ENCODE measurements around the gene FKBP2. TPM values are rescaled to one million over a fixed set of nuclear protein-coding genes. Genes with fewer than 3 reads are reported as not detected.

The FKBP2 gene
- total and polyA plus RNA-seq, 2 of the 4 experiments (the other 2 are of a cell fraction) = 36.2 to 76.4 TPM

GRCh38 chr11:64269540-64270220, 28.8 kb downstream of the FKBP2 start:
- peak overlapping the region; percentile 86 for H3K27ac ChIP-seq (ENCODE audit: insufficient read depth, low read length)
- no peaks in the 10 kb centered on the region; the same call in 1 of the 2 replicates for H4K20me1 ChIP-seq (ENCODE audit: insufficient read depth, low read length)
- H3K27me3 ChIP-seq (ENCODE audit: control insufficient read depth, insufficient read depth, low read length) = no peaks in the 10 kb centered on the region
- peak overlapping the region; percentile 51 for H4K5ac ChIP-seq (ENCODE audit: low read depth, low read length)
- H2BK15ac ChIP-seq (ENCODE audit: low read depth, low read length) = no peak overlapping the region
- peak overlapping the region; percentile 22 for H2BK120ac ChIP-seq (ENCODE audit: low read depth, low read length)
- peak overlapping the region; percentile 91 for H3K4ac ChIP-seq (ENCODE audit: low read depth, low read length)
- peak overlapping the region; percentile 72; the same call in 1 of the 2 replicates for H3K56ac ChIP-seq (ENCODE audit: extremely low read depth, insufficient read depth, low read length)
- no peak overlapping the region for H2BK20ac ChIP-seq (ENCODE audit: low read depth, low read length)
- H2AFZ ChIP-seq (replicated peaks; ENCODE audit: low read length, poor library complexity) = peak overlapping the region; percentile 96
- peaks cover 5% of the 10 kb centered on the region; the same call in 1 of the 2 replicates for H3K9me1 ChIP-seq (ENCODE audit: insufficient read depth, low read length)
- ATAC-seq (ENCODE audit: low read depth) (peak; percentile 85), DNase-seq (peak; percentile 100)
- peak overlapping the region; percentile 79 for H3K9ac ChIP-seq (ENCODE audit: low read depth, low read length)
- ChIA-PET CTCF (interaction anchor here (0.7 to 1.5 kb wide), 3 partner anchors 8 to 65 kb away, joined by 3 to 4 read pairs (median 3); no protein-coding TSS in a partner anchor), POLR2A (ENCODE audit: unreplicated experiment) (interaction anchor here (0.6 to 0.7 kb wide), 2 partner anchors 23 to 48 kb away, joined by 3 read pairs; partner anchors contain the start of genes PPP1R14B, PRDX5 and TRMT112)
- intact Hi-C loops (cut with micrococcal nuclease) (loop anchor here (1.0 kb wide), 2 partner anchors 36 to 39 kb away; partner anchors contain the start of genes DNAJC4 and ESRRA), dilution Hi-C loops (cut with HindIII; ENCODE audit: low sequenced_read_pairs, unreplicated experiment) (no loop called here), in situ Hi-C loops (cut with MboI; ENCODE audit: low sequenced_read_pairs) (no loop called here)
- peaks cover 11% of the 10 kb centered on the region for H3K4me1 ChIP-seq (ENCODE audit: control insufficient read depth, insufficient read depth, low read length)
- H2AK5ac ChIP-seq (ENCODE audit: low read depth, low read length) = peak overlapping the region; percentile 44
- no TSS peak for BruUV-seq (replicated peaks)
- no peak overlapping the region; the same call in 1 of the 2 replicates for H3K18ac ChIP-seq (ENCODE audit: low read depth, low read length)
- WGBS, 2 experiments (ENCODE audit: extremely low coverage in 2 of 2, insufficient read length in 1 of 2) = 0% methylated on average over 53 of the region's 58 CpGs; no CpG with 5 or more reads in 1 of the 2 experiments
- no peaks in the 10 kb centered on the region for H3K9me3 ChIP-seq (ENCODE audit: control insufficient read depth, insufficient read depth, low read length)
- H3K4me2 ChIP-seq (ENCODE audit: low read depth, low read length) = peak overlapping the region; percentile 73
- peaks cover 10% of the 10 kb centered on the region; the same call in 1 of the 2 replicates for H3K36me3 ChIP-seq (ENCODE audit: control insufficient read depth, insufficient read depth, low read length)
- peak overlapping the region; percentile 95 for H4K91ac ChIP-seq (ENCODE audit: insufficient read depth, low read depth, low read length)
- peak overlapping the region; percentile 87 to 96 for H4K8ac ChIP-seq (ENCODE audit: low read depth in 2 of 2, low read length in 2 of 2)
- H2BK5ac ChIP-seq (ENCODE audit: low read depth, low read length, poor library complexity, severe bottlenecking) = peak overlapping the region; percentile 90
- H2AK9ac ChIP-seq (replicated peaks; ENCODE audit: low read depth, low read length, poor library complexity) = peak overlapping the region; percentile 98
- H3K79me1 ChIP-seq (ENCODE audit: low read depth in 1 of 2, low read length in 2 of 2) = peaks cover 9 to 33% of the 10 kb centered on the region in 2 experiments
- peak overlapping the region; percentile 56 for H3K4me3 ChIP-seq (ENCODE audit: insufficient read depth, low read depth, low read length)
- peak overlapping the region; percentile 62 for H3K14ac ChIP-seq (replicated peaks; ENCODE audit: low read depth, low read length)
- peak overlapping the region; percentile 74 for H3K23ac ChIP-seq (ENCODE audit: low read depth, low read length)
- TF ChIP-seq, protein P1, sequence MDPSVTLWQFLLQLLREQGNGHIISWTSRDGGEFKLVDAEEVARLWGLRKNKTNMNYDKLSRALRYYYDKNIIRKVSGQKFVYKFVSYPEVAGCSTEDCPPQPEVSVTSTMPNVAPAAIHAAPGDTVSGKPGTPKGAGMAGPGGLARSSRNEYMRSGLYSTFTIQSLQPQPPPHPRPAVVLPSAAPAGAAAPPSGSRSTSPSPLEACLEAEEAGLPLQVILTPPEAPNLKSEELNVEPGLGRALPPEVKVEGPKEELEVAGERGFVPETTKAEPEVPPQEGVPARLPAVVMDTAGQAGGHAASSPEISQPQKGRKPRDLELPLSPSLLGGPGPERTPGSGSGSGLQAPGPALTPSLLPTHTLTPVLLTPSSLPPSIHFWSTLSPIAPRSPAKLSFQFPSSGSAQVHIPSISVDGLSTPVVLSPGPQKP (IDR thresholded peaks at IDR 0.05; ENCODE audit: borderline replicate concordance, low read depth, low read length) = peak; percentile 53; the same call in 1 of the 2 replicates
- TF ChIP-seq RCOR1 (IDR thresholded peaks at IDR 0.05; ENCODE audit: insufficient replicate concordance, low read length) (peak; percentile 10), CTCF (conservative IDR thresholded peaks at IDR 0.05; ENCODE audit: low read depth, low read length) (peak; percentile 17; the same call in 1 of the 2 replicates), BHLHE40 (IDR thresholded peaks at IDR 0.05; ENCODE audit: low read depth, low read length) (0 out of 2 replicates have a peak, but pooled peaks have one; percentile 18), CHD1 (IDR thresholded peaks at IDR 0.05; ENCODE audit: low read depth, low read length) (no peak), USF2 (IDR thresholded peaks at IDR 0.05; ENCODE audit: low read depth, low read length) (no peak), SMC3 (IDR thresholded peaks at IDR 0.05; ENCODE audit: low read depth, low read length) (no peak), RAD21 (IDR thresholded peaks at IDR 0.05; ENCODE audit: low read length) (no peak; the same call in 1 of the 2 replicates), MXI1 (IDR thresholded peaks at IDR 0.05; ENCODE audit: borderline replicate concordance, low read depth, low read length) (peak; percentile 26; the same call in 1 of the 2 replicates), MAFK (IDR thresholded peaks at IDR 0.05; ENCODE audit: low read depth, low read length) (no peak), RFX5 (IDR thresholded peaks at IDR 0.05; ENCODE audit: low read depth, low read length) (no peak), POLR2A (IDR thresholded peaks at IDR 0.05; ENCODE audit: low read depth, low read length) (peak; percentile 73), NFE2L2 (IDR thresholded peaks at IDR 0.05; ENCODE audit: low read depth, low read length) (no peak)
